VCaP (cell line): ENCODE data around the gene CALU.

Source experiments
- H3K27ac ChIP-seq: fragments of 450-650 bp; 2 replicates; pipeline ENCODE4 v1.5.1; 2017
- TF ChIP-seq, protein P1 (sequence below): fragments of 450-650 bp; conservative IDR thresholded peaks from 2 replicates; pipeline ENCODE4 v1.5.1; 2017; ENCODE audit warnings: mild to moderate bottlenecking, moderate library complexity

Gene CALU

GRCh38 chr7:128763541-128763940, 24.4 kb downstream of the CALU start:
- TF ChIP-seq, protein P1, sequence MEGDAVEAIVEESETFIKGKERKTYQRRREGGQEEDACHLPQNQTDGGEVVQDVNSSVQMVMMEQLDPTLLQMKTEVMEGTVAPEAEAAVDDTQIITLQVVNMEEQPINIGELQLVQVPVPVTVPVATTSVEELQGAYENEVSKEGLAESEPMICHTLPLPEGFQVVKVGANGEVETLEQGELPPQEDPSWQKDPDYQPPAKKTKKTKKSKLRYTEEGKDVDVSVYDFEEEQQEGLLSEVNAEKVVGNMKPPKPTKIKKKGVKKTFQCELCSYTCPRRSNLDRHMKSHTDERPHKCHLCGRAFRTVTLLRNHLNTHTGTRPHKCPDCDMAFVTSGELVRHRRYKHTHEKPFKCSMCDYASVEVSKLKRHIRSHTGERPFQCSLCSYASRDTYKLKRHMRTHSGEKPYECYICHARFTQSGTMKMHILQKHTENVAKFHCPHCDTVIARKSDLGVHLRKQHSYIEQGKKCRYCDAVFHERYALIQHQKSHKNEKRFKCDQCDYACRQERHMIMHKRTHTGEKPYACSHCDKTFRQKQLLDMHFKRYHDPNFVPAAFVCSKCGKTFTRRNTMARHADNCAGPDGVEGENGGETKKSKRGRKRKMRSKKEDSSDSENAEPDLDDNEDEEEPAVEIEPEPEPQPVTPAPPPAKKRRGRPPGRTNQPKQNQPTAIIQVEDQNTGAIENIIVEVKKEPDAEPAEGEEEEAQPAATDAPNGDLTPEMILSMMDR = no peak
- H3K27ac ChIP-seq = no peak overlapping the region

DNA sequence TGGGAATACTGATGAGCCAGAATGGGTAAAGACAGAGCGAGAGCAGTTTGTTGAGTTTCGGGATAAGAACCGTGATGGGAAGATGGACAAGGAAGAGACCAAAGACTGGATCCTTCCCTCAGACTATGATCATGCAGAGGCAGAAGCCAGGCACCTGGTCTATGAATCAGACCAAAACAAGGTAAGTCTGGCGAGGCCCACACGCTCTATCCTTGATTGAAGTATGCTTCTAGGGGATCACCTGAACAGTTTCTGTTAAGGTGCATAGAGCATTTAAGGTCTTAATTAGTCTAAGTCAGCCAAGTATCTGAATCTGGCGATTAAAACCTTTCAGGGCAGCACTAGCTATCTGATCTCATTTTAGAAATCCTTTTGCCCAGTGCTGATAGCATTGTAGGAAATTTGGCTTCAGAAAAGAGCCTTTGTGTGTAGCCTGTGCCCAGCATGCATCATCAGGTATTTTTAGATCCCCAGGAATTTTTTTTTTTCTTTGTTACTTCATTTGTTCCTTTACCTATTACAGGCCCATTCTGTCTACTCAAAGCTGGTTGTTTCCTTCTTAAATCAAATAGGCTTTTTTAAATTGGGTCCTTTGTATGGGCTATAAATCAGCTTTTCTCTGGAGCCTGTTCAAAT, 28.4 kb downstream of the CALU start:
- TF ChIP-seq, protein P1 = no peak
- H3K27ac ChIP-seq = no peak overlapping the region

- H3K27ac ChIP-seq = no peak overlapping the region
- TF ChIP-seq, protein P1 = no peak
These were observed 31.1 kb downstream of the CALU start for GRCh38 chr7:128770233-128770632.

GRCh38 chr7:128773604-128774003, 34.4 kb downstream of the CALU start:
- TF ChIP-seq, protein P1 = no peak
- no peak overlapping the region for H3K27ac ChIP-seq

GRCh38 chr7:128774029-128774689, 35.0 kb downstream of the CALU start:
- TF ChIP-seq, protein P1 = no peak

DNA sequence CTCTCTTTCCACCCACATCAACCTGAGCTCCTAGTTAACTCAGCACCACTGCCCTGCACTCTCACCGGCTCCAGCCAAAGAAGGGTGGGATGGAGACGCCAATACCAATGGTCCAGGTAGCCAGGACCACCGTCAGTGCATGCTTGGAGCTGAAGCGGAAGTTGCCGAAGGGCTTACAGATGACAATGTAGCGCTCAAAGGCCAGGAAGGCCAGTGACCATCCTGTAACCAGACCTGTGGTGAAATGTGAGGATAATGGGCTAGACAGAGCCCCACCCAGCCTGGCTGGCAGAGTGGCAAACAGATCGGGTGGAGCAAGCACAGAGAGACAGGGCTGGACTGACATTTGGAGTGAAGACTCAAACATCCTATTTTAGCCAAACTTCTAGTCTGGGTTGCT, 35.8 kb downstream of the CALU start:
- TF ChIP-seq, protein P1 = no peak
- H3K27ac ChIP-seq = no peak overlapping the region

More at GRCh38 chr7:128774029-128774689, 35.0 kb downstream of the CALU start:
- H3K27ac ChIP-seq = no peak overlapping the region

- no peak within 1 kb of the TSS for H3K27ac ChIP-seq
- TF ChIP-seq, protein P1 = no peak
These were observed 36.8 kb downstream of the CALU start, which contains the start of gene OPN1SW for GRCh38 chr7:128775744-128776474. TSS of gene OPN1SW (minus strand) at chr7:128775794. CDS start at chr7:128775781, 13 bp downstream.
